Right lobe of liver (tissue), 6 donors: Measurements from ENCODE around the gene TMEM244. TPM values are rescaled to one million over a fixed set of nuclear protein-coding genes. Genes with fewer than 3 reads are reported as not detected.

Experiments
- ATAC-seq, 4 donors: fragments of 200-7000 bp; cut with Tn5 transposase; one replicate each; pipeline ENCODE4 v1.9.1; 2020; ENCODE audit warnings: mild to moderate bottlenecking in 4 of 4, moderate library complexity in 4 of 4
- DNase-seq, 3 donors: peaks; one replicate each; pipeline ENCODE4 v3.0.0-alpha.2; 2020
- H3K27ac ChIP-seq, 3 donors: fragments of 200-600 bp; one replicate each; pipeline ENCODE4 v1.8.0; 2022
- H3K27me3 ChIP-seq, 2 donors: fragments of 200-600 bp; one replicate each; pipeline ENCODE4 v1.8.0; 2022
- H3K36me3 ChIP-seq, 4 donors: fragments of 200-600 bp; sonication (generic) in 1 of 4; one replicate each; pipeline versions ENCODE4 v1.5.1 to v1.8.0; 2017 to 2022; ENCODE audit warnings: control low read depth in 1 of 4
- H3K4me1 ChIP-seq, 4 donors: fragments of 200-600 bp; sonication (generic) in 1 of 4; one replicate each; pipeline versions ENCODE4 v1.5.1 to v1.8.0; 2017 to 2022; ENCODE audit warnings: control low read depth in 1 of 4
- H3K4me3 ChIP-seq, 3 donors: fragments of 200-600 bp; one replicate each; pipeline ENCODE4 v1.8.0; 2022
- H3K9me3 ChIP-seq, 4 donors: fragments of 200-600 bp; sonication (generic) in 1 of 4; one replicate each; pipeline versions ENCODE4 v1.5.1 to v1.8.0; 2017 to 2022; ENCODE audit warnings: control low read depth in 1 of 4
- POLR2A ChIP-seq: fragments of 450-650 bp; IDR thresholded peaks from one replicate; pipeline ENCODE4 v1.6.1; 2017; ENCODE audit warnings: antibody characterized with exemption, mild to moderate bottlenecking
- WGBS: methylation state at CpG from one replicate; pipeline ENCODE4 v1.1.6; 2018; ENCODE audit warnings: low coverage, low lambda C conversion rate; ENCODE audit not compliant: insufficient coverage; ENCODE audit errors: missing lambda C conversion rate; 5-methylcytosine and 5-hydroxymethylcytosine counted together
- intact Hi-C, 2 donors: fragments of 100-400 bp; cut with DNase I; formaldehyde crosslinking; loops; one replicate each; pipeline versions ENCODE4 v1.11.2 to v1.14.1; 2022
- total RNA-seq, 6 experiments: library from RNA; depleted of rRNA in 2 of 6; stranded (reverse); fragments of >200 nt in 2 of 6; fragmentation: NEBNext Ultra II Directional in 3 of 6; extraction: Animal tissue kit (Norgen Biotek cat#: 25700) in 3 of 6; gene quantifications; one replicate each; pipeline versions ENCODE4 v1.1.0 to v1.2.4, GENCODE V29; 2016 to 2023
- TF ChIP-seq, protein P1 (sequence below), 4 donors: fragments of 200-600 bp in 3 of 4; fragments of 450-650 bp in 1 of 4; IDR thresholded peaks; one replicate each; pipeline versions ENCODE4 v1.5.1 to v1.8.0; 2016 to 2022; ENCODE audit warnings: antibody characterized with exemption in 4 of 4, mild to moderate bottlenecking in 2 of 4
- donor health status: DM: no; HTN: yes; CAD: no.
- donor health status: DM: no; HTN: no; CAD: no.
- donor health status: DM: no; HTN: no; CAD: no.
- donor health status: DM: no; HTN: yes; CAD: no.
- donor health status: DM: no; HTN: yes; CAD: no.

TMEM244 gene
- total RNA-seq, 6 experiments from 2014 or later, result not detected

DNA sequence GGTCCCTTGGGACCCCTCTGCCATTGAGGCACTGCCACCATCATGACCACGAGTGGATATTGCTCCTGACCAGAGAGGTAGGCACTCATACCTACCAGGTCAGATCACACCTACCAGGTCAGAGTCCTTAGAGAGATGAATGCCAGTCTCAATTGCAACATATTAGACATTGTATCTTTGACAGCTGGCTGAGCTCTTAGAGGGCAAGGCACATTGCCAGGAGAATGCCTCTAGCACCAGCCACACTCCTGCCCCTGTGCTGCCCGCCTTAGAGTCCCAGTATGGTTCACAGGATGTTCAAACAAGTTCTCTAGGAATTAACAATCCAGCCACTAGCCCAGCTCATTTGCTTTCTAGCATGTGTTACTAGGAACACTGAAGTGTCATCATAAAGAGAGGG, 65.9 kb downstream of the TMEM244 start:
- Histone ChIP-seq H3K4me1 (peaks cover 0 to 28% (median 12%) of the 10 kb centered on the region in 4 donors), H3K4me3 (no peak overlapping the region), H3K36me3 (no peaks in the 10 kb centered on the region), H3K9me3 (no peaks in the 10 kb centered on the region), H3K27ac (no peak overlapping the region), H3K27me3 (no peaks in the 10 kb centered on the region)
- peak; percentile 66 to 85 (median 77) for DNase-seq
- ATAC-seq, result peak; percentile 86 to 94 (median 92)
- WGBS, result 25% methylated on average over 1 of the region's 2 CpGs
- intact Hi-C loops, result no loop called here
- no peak for TF ChIP-seq POLR2A
- TF ChIP-seq, protein P1, sequence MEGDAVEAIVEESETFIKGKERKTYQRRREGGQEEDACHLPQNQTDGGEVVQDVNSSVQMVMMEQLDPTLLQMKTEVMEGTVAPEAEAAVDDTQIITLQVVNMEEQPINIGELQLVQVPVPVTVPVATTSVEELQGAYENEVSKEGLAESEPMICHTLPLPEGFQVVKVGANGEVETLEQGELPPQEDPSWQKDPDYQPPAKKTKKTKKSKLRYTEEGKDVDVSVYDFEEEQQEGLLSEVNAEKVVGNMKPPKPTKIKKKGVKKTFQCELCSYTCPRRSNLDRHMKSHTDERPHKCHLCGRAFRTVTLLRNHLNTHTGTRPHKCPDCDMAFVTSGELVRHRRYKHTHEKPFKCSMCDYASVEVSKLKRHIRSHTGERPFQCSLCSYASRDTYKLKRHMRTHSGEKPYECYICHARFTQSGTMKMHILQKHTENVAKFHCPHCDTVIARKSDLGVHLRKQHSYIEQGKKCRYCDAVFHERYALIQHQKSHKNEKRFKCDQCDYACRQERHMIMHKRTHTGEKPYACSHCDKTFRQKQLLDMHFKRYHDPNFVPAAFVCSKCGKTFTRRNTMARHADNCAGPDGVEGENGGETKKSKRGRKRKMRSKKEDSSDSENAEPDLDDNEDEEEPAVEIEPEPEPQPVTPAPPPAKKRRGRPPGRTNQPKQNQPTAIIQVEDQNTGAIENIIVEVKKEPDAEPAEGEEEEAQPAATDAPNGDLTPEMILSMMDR (IDR thresholded peaks at IDR 0.05), result no peak

DNA sequence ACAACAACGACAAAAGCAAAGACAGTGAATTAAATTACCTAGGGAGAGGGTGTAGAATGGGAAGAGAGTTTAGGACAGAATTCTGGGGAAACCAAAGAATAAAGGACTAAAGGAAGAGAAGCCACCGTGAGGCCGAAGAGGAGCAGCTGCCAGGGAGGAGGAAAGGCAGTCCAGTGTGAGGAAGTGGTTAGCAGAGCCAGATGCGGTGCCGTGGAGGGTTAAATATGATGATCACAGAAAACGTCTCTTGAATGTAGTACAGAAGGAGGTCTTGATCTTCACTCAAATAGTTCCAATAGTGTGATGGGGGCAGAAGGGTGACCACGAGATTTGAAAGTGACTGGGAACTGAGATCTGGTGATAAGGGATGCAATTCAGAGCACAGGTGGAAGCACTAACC, 67.7 kb downstream of the TMEM244 start:
- Histone ChIP-seq H3K27ac (no peak overlapping the region), H3K4me3 (no peak overlapping the region), H3K9me3 (no peaks in the 10 kb centered on the region), H3K36me3 (no peaks in the 10 kb centered on the region), H3K27me3 (no peaks in the 10 kb centered on the region), H3K4me1 (peaks cover 0 to 28% (median 12%) of the 10 kb centered on the region in 4 donors)
- intact Hi-C loops, result no loop called here
- ATAC-seq, result no peak
- DNase-seq, result no peak
- 52% methylated on average over 7 of the region's 7 CpGs for WGBS
- TF ChIP-seq, protein P1 (IDR thresholded peaks at IDR 0.05), result no peak
- TF ChIP-seq POLR2A, result no peak

DNA sequence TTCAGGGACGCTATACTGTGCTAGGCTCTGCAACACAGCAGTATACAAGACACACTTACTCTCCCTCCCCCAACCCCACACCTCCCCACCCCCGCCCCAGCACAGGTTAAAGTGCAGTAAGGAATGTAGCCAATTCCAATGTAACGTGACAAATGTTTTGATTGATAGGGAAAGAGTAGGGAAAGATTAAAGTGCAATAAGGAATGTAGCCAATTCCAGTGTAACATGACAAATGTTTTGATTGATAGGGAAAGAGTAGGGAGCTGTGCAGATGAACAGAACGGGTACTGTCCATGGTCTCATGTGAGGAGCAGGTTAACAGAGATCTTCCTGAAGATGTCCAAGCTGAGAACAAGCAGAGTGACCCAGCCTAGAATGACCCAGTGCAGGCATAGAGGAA, 69.1 kb downstream of the TMEM244 start:
- peak; percentile 54 to 70 (median 63) for ATAC-seq

DNA sequence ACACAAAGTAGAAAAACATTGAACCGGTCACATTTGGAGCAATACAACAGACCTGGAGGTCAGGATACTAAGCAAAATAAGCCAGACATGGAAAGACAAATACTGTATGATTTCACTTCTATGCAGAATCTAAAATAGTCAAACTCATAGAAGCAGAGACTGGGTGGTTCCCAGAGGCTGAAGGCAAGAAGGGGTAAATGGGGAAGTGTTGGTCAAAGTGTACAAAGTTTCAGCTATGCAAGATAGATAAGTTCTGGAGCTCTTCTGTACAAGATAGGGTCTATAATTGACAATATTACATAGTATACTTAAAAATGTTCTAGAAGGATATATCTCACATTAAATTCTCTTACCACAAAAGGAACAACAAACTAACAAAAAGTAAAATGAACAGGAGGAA, 70.3 kb downstream of the TMEM244 start:
- no peak for DNase-seq

More for the DNA sequence above, 69.1 kb downstream of the TMEM244 start:
- 11% methylated on average over 4 of the region's 4 CpGs for WGBS
- no peak for TF ChIP-seq POLR2A
- TF ChIP-seq, protein P1 (IDR thresholded peaks at IDR 0.05), result no peak
- DNase-seq, result no peak
- Histone ChIP-seq H3K36me3 (no peaks in the 10 kb centered on the region), H3K4me1 (peaks cover 0 to 28% (median 12%) of the 10 kb centered on the region in 4 donors), H3K27ac (no peak overlapping the region), H3K9me3 (no peaks in the 10 kb centered on the region), H3K27me3 (no peaks in the 10 kb centered on the region), H3K4me3 (no peak overlapping the region)
- intact Hi-C loops, result no loop called here

More for the DNA sequence above, 70.3 kb downstream of the TMEM244 start:
- Histone ChIP-seq H3K4me3 (no peak overlapping the region), H3K36me3 (no peaks in the 10 kb centered on the region), H3K27ac (no peak overlapping the region), H3K9me3 (no peaks in the 10 kb centered on the region), H3K4me1 (peaks cover 0 to 28% (median 12%) of the 10 kb centered on the region in 4 donors), H3K27me3 (no peaks in the 10 kb centered on the region)
- TF ChIP-seq, protein P1 (IDR thresholded peaks at IDR 0.05), result no peak
- no peak for TF ChIP-seq POLR2A
- intact Hi-C loops, result no loop called here
- peak in 1 of 4 donors; percentile 16 for ATAC-seq
- 14% methylated on average over 1 of the region's 1 CpG for WGBS
